IMR-90 (cell line): ENCODE results near the gene ARAP1. TPM values are rescaled to one million over a fixed set of nuclear protein-coding genes. Genes with fewer than 3 reads are reported as not detected.

Source experiments
- ATAC-seq: fragments of 200-7000 bp; cut with Tn5 transposase; 2 replicates; pipeline ENCODE4 v1.9.1; 2020; ENCODE audit warnings: low read depth, mild to moderate bottlenecking, moderate library complexity
- BruUV-seq: library from RNA; stranded (reverse); fragments of 400-500 nt; replicated peaks from 2 replicates; lab custom pipeline; 2021; lab: Mats Ljungman, UMichigan
- CTCF ChIA-PET: fragments of 300-600 bp; formaldehyde crosslinking; extraction: SDS; loops from one replicate; lab custom pipeline; 2021; ENCODE audit warnings: antibody characterized with exemption; lab: Yijun Ruan, JAX
- POLR2A ChIA-PET: fragments of 300-600 bp; sonication (Branson Sonifier 250); formaldehyde crosslinking; loops from one replicate; lab custom pipeline; 2022; ENCODE audit warnings: antibody characterized with exemption; ENCODE audit not compliant: unreplicated experiment; lab: Charles Lee
- DNase-seq: peaks from one replicate; pipeline ENCODE4 v3.0.0; 2013
- H2AFZ ChIP-seq: replicated peaks from 2 replicates; pipeline ENCODE3; 2013; ENCODE audit warnings: low read length, mild to moderate bottlenecking; ENCODE audit not compliant: poor library complexity
- H2AK5ac ChIP-seq: 2 replicates; pipeline ENCODE4 v1.6.1; 2013; ENCODE audit warnings: low read depth, low read length, inconsistent platforms
- H2AK9ac ChIP-seq: replicated peaks from 2 replicates; pipeline ENCODE3; 2013; ENCODE audit warnings: mild to moderate bottlenecking, low read depth, low read length, moderate library complexity; ENCODE audit not compliant: poor library complexity
- H2BK120ac ChIP-seq: 2 replicates; pipeline ENCODE4 v1.6.1; 2013; ENCODE audit warnings: low read depth, low read length, inconsistent platforms
- H2BK15ac ChIP-seq: 3 replicates; pipeline ENCODE4 v1.6.1; 2013; ENCODE audit warnings: low read depth, low read length, inconsistent platforms
- H2BK20ac ChIP-seq: 2 replicates; pipeline ENCODE4 v1.6.1; 2013; ENCODE audit warnings: low read depth, mild to moderate bottlenecking, inconsistent platforms, low read length, moderate library complexity
- H2BK5ac ChIP-seq: 2 replicates; pipeline ENCODE4 v1.6.1; 2013; ENCODE audit warnings: mild to moderate bottlenecking, low read depth, low read length, inconsistent platforms; ENCODE audit not compliant: poor library complexity, severe bottlenecking
- H3K14ac ChIP-seq: replicated peaks from 2 replicates; pipeline ENCODE4 v1.6.1; 2013; ENCODE audit warnings: low read depth, low read length, inconsistent platforms
- H3K18ac ChIP-seq: 2 replicates; pipeline ENCODE4 v1.6.1; 2013; ENCODE audit warnings: low read depth, low read length, control low read depth
- H3K23ac ChIP-seq: 2 replicates; pipeline ENCODE4 v1.6.1; 2013; ENCODE audit warnings: low read depth, low read length, inconsistent platforms
- H3K27ac ChIP-seq: 2 replicates; pipeline ENCODE4 v1.5.1; 2013; ENCODE audit warnings: mild to moderate bottlenecking, control low read depth, low read length; ENCODE audit not compliant: insufficient read depth
- H3K27me3 ChIP-seq: 2 replicates; pipeline ENCODE4 v1.6.1; 2013; ENCODE audit warnings: low read length; ENCODE audit not compliant: control insufficient read depth, insufficient read depth
- H3K36me3 ChIP-seq: 2 replicates; pipeline ENCODE4 v1.6.1; 2013; ENCODE audit warnings: low read length, mixed read lengths; ENCODE audit not compliant: control insufficient read depth, insufficient read depth
- H3K4ac ChIP-seq: 2 replicates; pipeline ENCODE4 v1.6.1; 2013; ENCODE audit warnings: low read depth, low read length, inconsistent platforms
- H3K4me1 ChIP-seq: 2 replicates; pipeline ENCODE4 v1.6.1; 2013; ENCODE audit warnings: low read length, mixed read lengths; ENCODE audit not compliant: control insufficient read depth, insufficient read depth
- H3K4me2 ChIP-seq: 2 replicates; pipeline ENCODE4 v1.6.1; 2013; ENCODE audit warnings: low read depth, mild to moderate bottlenecking, control low read depth, low read length, moderate library complexity
- H3K4me3 ChIP-seq: 2 replicates; pipeline ENCODE4 v1.5.1; 2013; ENCODE audit warnings: low read depth, mild to moderate bottlenecking, control low read depth, low read length, moderate library complexity; ENCODE audit not compliant: insufficient read depth
- H3K56ac ChIP-seq: 2 replicates; pipeline ENCODE4 v1.6.1; 2013; ENCODE audit warnings: low read length, inconsistent platforms; ENCODE audit not compliant: insufficient read depth; ENCODE audit errors: extremely low read depth
- H3K79me1 ChIP-seq, 2 experiments: 2 replicates each; pipeline ENCODE4 v1.6.1; 2013; ENCODE audit warnings: low read length in 2 of 2, inconsistent platforms in 1 of 2, low read depth in 1 of 2
- H3K9ac ChIP-seq: 2 replicates; pipeline ENCODE4 v1.6.1; 2013; ENCODE audit warnings: low read depth, low read length, control low read depth
- H3K9me1 ChIP-seq: 2 replicates; pipeline ENCODE4 v1.6.1; 2013; ENCODE audit warnings: low read length, inconsistent platforms; ENCODE audit not compliant: insufficient read depth
- H3K9me3 ChIP-seq: 2 replicates; pipeline ENCODE4 v1.6.1; 2013; ENCODE audit warnings: low read length; ENCODE audit not compliant: control insufficient read depth, insufficient read depth
- H4K20me1 ChIP-seq: 2 replicates; pipeline ENCODE4 v1.6.1; 2013; ENCODE audit warnings: low read length, inconsistent platforms; ENCODE audit not compliant: insufficient read depth
- H4K5ac ChIP-seq: 2 replicates; pipeline ENCODE4 v1.6.1; 2013; ENCODE audit warnings: mild to moderate bottlenecking, low read depth, low read length, control low read depth
- H4K8ac ChIP-seq, 2 experiments: 2 replicates each; pipeline ENCODE4 v1.6.1; 2013; ENCODE audit warnings: low read depth in 2 of 2, low read length in 2 of 2, control low read depth in 1 of 2, inconsistent platforms in 1 of 2
- H4K91ac ChIP-seq: 2 replicates; pipeline ENCODE4 v1.6.1; 2013; ENCODE audit warnings: low read depth, low read length, inconsistent platforms; ENCODE audit not compliant: insufficient read depth
- FOS ChIP-seq: fragments of 150-350 bp; IDR thresholded peaks from 2 replicates; pipeline ENCODE4 v1.6.1; 2016; ENCODE audit warnings: low read depth, low read length
- MXI1 ChIP-seq: IDR thresholded peaks from 2 replicates; pipeline ENCODE4 v1.6.1; 2012; ENCODE audit warnings: low read depth, mild to moderate bottlenecking, low read length, moderate library complexity, borderline replicate concordance
- POLR2A ChIP-seq: IDR thresholded peaks from 2 replicates; pipeline ENCODE4 v1.6.1; 2012; ENCODE audit warnings: mild to moderate bottlenecking, low read depth, low read length
- SMC3 ChIP-seq: fragments of 150-350 bp; IDR thresholded peaks from 2 replicates; pipeline ENCODE4 v1.6.1; 2016; ENCODE audit warnings: low read depth, mild to moderate bottlenecking, antibody characterized with exemption, low read length, moderate library complexity
- WGBS, 2 experiments: methylation state at CpG; one replicate each; pipeline versions ENCODE4 v1.1.5 to v1.1.7; 2013; ENCODE audit warnings: missing lambda C conversion rate in 2 of 2; ENCODE audit not compliant: insufficient read length in 1 of 2; ENCODE audit errors: extremely low coverage in 2 of 2; 5-methylcytosine and 5-hydroxymethylcytosine counted together
- dilution Hi-C: fragments of 300-500 bp; cut with HindIII; formaldehyde crosslinking; loops from one replicate; pipeline ENCODE4 v1.14.3; 2018; ENCODE audit warnings: low sequenced_read_pairs; ENCODE audit not compliant: unreplicated experiment
- in situ Hi-C: fragments of 300-500 bp; cut with MboI; formaldehyde crosslinking; loops from 3 replicates; pipeline ENCODE4 v1.14.3; 2019; ENCODE audit warnings: low sequenced_read_pairs, inconsistent platforms, mixed read lengths
- intact Hi-C: fragments of 100-400 bp; cut with micrococcal nuclease; formaldehyde crosslinking; loops from 2 replicates; pipeline ENCODE4 v1.10.0; 2022
- polyA plus RNA-seq, 3 experiments: library from polyadenylated mRNA; depleted of rRNA; stranded (reverse); fragments of >200 nt; gene quantifications; 2 replicates each; pipeline ENCODE4 v1.2.3, GENCODE V29; 2012; ENCODE audit warnings: low replicate concordance in 1 of 3
- total RNA-seq: library from RNA; depleted of rRNA; stranded (reverse); fragments of >200 nt; gene quantifications from 2 replicates; pipeline ENCODE4 v1.2.3, GENCODE V29; 2012
- TF ChIP-seq, protein P1 (sequence below): conservative IDR thresholded peaks from 2 replicates; pipeline ENCODE4 v1.5.1; 2012; ENCODE audit warnings: mild to moderate bottlenecking, low read depth, low read length, improper control_type of control experiment

The ARAP1 gene
- total and polyA plus RNA-seq, 2 of the 4 experiments (the other 2 are of a cell fraction): 37.6 to 63.1 TPM

DNA sequence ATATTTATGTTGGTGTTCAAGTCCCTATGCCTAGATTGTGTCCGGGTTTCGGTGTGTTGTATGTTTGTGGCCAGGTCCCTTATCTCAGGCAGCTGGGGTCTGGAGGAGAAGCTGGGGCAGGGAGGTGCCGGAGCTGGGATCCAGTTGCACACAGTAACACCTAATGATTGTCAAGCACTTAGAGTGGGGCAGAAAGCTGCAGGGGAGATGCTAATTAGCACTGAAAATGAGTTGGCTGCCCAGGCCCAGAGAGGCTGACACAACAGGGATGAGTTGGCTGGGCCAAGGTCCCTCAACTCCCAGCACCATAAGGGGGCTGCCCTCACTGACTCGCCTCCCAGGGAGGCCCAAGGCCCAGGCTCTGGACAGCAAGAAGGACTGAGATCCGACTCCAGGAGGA is 90.2 kb downstream of the ARAP1 start:
- Histone ChIP-seq H4K91ac (no peak overlapping the region), H3K4me2 (no peak overlapping the region), H2BK5ac (no peak overlapping the region), H2AK9ac (no peak overlapping the region), H3K27ac (no peak overlapping the region), H3K4ac (no peak overlapping the region), H3K27me3 (peaks cover 71% of the 10 kb centered on the region), H3K9ac (no peak overlapping the region), H3K18ac (no peak overlapping the region), H3K4me1 (no peaks in the 10 kb centered on the region), H3K9me3 (no peaks in the 10 kb centered on the region), H4K20me1 (no peaks in the 10 kb centered on the region), H3K4me3 (no peak overlapping the region), H4K5ac (no peak overlapping the region), H2BK20ac (no peak overlapping the region), H3K14ac (no peak overlapping the region), H3K9me1 (0 out of 2 replicates have a peak, but pooled peaks cover 3% of the 10 kb centered on the region), H3K79me1 (no peaks in the 10 kb centered on the region), H2AFZ (no peak overlapping the region), H4K8ac (no peak overlapping the region), H3K56ac (no peak overlapping the region), H2BK120ac (no peak overlapping the region), H3K36me3 (no peaks in the 10 kb centered on the region), H3K23ac (no peak overlapping the region), H2BK15ac (no peak overlapping the region), H2AK5ac (no peak overlapping the region)
- ChIA-PET CTCF (no interaction called here), POLR2A (no interaction called here)
- ATAC-seq: no peak
- WGBS, 2 experiments: 0% methylated on average over 1 of the region's 5 CpGs; no CpG with 5 or more reads in 1 of the 2 experiments
- TF ChIP-seq, protein P1, sequence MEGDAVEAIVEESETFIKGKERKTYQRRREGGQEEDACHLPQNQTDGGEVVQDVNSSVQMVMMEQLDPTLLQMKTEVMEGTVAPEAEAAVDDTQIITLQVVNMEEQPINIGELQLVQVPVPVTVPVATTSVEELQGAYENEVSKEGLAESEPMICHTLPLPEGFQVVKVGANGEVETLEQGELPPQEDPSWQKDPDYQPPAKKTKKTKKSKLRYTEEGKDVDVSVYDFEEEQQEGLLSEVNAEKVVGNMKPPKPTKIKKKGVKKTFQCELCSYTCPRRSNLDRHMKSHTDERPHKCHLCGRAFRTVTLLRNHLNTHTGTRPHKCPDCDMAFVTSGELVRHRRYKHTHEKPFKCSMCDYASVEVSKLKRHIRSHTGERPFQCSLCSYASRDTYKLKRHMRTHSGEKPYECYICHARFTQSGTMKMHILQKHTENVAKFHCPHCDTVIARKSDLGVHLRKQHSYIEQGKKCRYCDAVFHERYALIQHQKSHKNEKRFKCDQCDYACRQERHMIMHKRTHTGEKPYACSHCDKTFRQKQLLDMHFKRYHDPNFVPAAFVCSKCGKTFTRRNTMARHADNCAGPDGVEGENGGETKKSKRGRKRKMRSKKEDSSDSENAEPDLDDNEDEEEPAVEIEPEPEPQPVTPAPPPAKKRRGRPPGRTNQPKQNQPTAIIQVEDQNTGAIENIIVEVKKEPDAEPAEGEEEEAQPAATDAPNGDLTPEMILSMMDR: no peak
- TF ChIP-seq POLR2A (no peak), SMC3 (no peak), MXI1 (no peak), FOS (no peak)
- no peak for DNase-seq
- dilution Hi-C loops (no loop called here), intact Hi-C loops (no loop called here), in situ Hi-C loops (no loop called here)
- no TSS peak for BruUV-seq
